HEK293 (cell line): ENCODE data around the gene SLC30A5.

Experiments
- CTCF ChIA-PET: fragments of 350-600 bp; formaldehyde crosslinking; extraction: SDS; loops from one replicate; lab custom pipeline; 2021; ENCODE audit warnings: antibody characterized with exemption; lab: Yijun Ruan, JAX
- POLR2A ChIA-PET: fragments of 300-600 bp; formaldehyde crosslinking; extraction: SDS; loops from one replicate; lab custom pipeline; 2020; ENCODE audit warnings: antibody characterized with exemption, inconsistent platforms; lab: Yijun Ruan, JAX
- H3K27ac ChIP-seq: fragments of 200-500 bp; sonication (Bioruptor generic); 2 replicates; pipeline ENCODE4 v1.5.1; 2014; ENCODE audit warnings: low read depth, low read length, control low read depth, inconsistent platforms; ENCODE audit errors: extremely low read depth
- H3K36me3 ChIP-seq, 2 experiments: fragments of 200-500 bp in 1 of 2; sonication (Bioruptor generic) in 1 of 2; 1 replicate in 1 of 2; 2 replicates in 1 of 2; pipeline ENCODE4 v1.5.1; 2014 to 2017; ENCODE audit warnings: inconsistent platforms in 2 of 2, low read length in 2 of 2; ENCODE audit not compliant: control insufficient read depth in 2 of 2, insufficient read depth in 1 of 2
- H3K4me1 ChIP-seq: fragments of 200-500 bp; sonication (Bioruptor generic); 2 replicates; pipeline ENCODE4 v1.5.1; 2014; ENCODE audit warnings: mild to moderate bottlenecking, low read length, inconsistent platforms; ENCODE audit not compliant: control insufficient read depth, insufficient read depth
- H3K4me3 ChIP-seq: 2 replicates; pipeline ENCODE4 v1.5.1; 2011; ENCODE audit warnings: low read depth, mild to moderate bottlenecking, control low read depth, low read length, moderate library complexity
- H3K9me3 ChIP-seq: fragments of 200-500 bp; sonication (Bioruptor generic); 2 replicates; pipeline ENCODE4 v1.5.1; 2014; ENCODE audit warnings: low read depth, low read length, inconsistent platforms; ENCODE audit not compliant: control insufficient read depth, insufficient read depth
- BCL11A ChIP-seq: fragments of 450-650 bp; formaldehyde crosslinking; IDR thresholded peaks from 2 replicates; pipeline ENCODE4 v1.5.1; 2016; ENCODE audit warnings: low read depth, missing biosample characterization, missing genetic modification characterization
- EGR2 ChIP-seq: fragments of 450-650 bp; formaldehyde crosslinking; IDR thresholded peaks from 2 replicates; pipeline ENCODE4 v1.5.1; 2016; ENCODE audit warnings: low read depth, missing biosample characterization, missing genetic modification characterization
- GLI2 ChIP-seq: fragments of 450-650 bp; formaldehyde crosslinking; IDR thresholded peaks from 2 replicates; pipeline ENCODE4; 2017; ENCODE audit warnings: missing biosample characterization, missing genetic modification characterization, low read depth, borderline replicate concordance
- KLF10 ChIP-seq: fragments of 450-650 bp; IDR thresholded peaks from 2 replicates; pipeline ENCODE4 v1.5.1; 2018; ENCODE audit warnings: missing biosample characterization, mild to moderate bottlenecking, missing genetic modification characterization
- KLF8 ChIP-seq: fragments of 450-650 bp; formaldehyde crosslinking; IDR thresholded peaks from 2 replicates; pipeline ENCODE4 v1.5.1; 2016; ENCODE audit warnings: missing biosample characterization, missing genetic modification characterization
- PRDM1 ChIP-seq: fragments of 450-650 bp; formaldehyde crosslinking; IDR thresholded peaks from 2 replicates; pipeline ENCODE4; 2016; ENCODE audit warnings: missing biosample characterization, missing genetic modification characterization
- YY1 ChIP-seq: fragments of 450-650 bp; formaldehyde crosslinking; IDR thresholded peaks from 2 replicates; pipeline ENCODE4 v1.5.1; 2018; ENCODE audit warnings: missing biosample characterization, missing genetic modification characterization
- ZBTB1 ChIP-seq: fragments of 450-650 bp; formaldehyde crosslinking; IDR thresholded peaks from 2 replicates; pipeline ENCODE4 v1.5.1; 2016; ENCODE audit warnings: missing biosample characterization, missing genetic modification characterization
- ZBTB44 ChIP-seq: fragments of 450-650 bp; IDR thresholded peaks from 2 replicates; pipeline ENCODE4 v1.5.1; 2018; ENCODE audit warnings: missing biosample characterization, mild to moderate bottlenecking, missing genetic modification characterization
- ZFHX2 ChIP-seq: fragments of 450-650 bp; formaldehyde crosslinking; conservative IDR thresholded peaks from 2 replicates; pipeline ENCODE4 v1.5.1; 2016; ENCODE audit warnings: missing biosample characterization, missing genetic modification characterization
- ZFP41 ChIP-seq: fragments of 450-650 bp; formaldehyde crosslinking; IDR thresholded peaks from 2 replicates; pipeline ENCODE4 v1.5.1; 2016; ENCODE audit warnings: missing biosample characterization, missing genetic modification characterization, borderline replicate concordance
- ZFP69B ChIP-seq: fragments of 450-650 bp; formaldehyde crosslinking; IDR thresholded peaks from 2 replicates; pipeline ENCODE4 v1.5.1; 2016; ENCODE audit warnings: missing biosample characterization, missing genetic modification characterization
- ZNF146 ChIP-seq: fragments of 450-650 bp; formaldehyde crosslinking; IDR thresholded peaks from 2 replicates; pipeline ENCODE4 v1.5.1; 2016; ENCODE audit warnings: missing biosample characterization, missing genetic modification characterization
- ZNF19 ChIP-seq: fragments of 450-650 bp; formaldehyde crosslinking; IDR thresholded peaks from 2 replicates; pipeline ENCODE4; 2016; ENCODE audit warnings: missing biosample characterization, missing genetic modification characterization, low read depth
- ZNF211 ChIP-seq: fragments of 450-650 bp; formaldehyde crosslinking; IDR thresholded peaks from 2 replicates; pipeline ENCODE4 v1.5.1; 2016; ENCODE audit warnings: low read depth, missing biosample characterization, missing genetic modification characterization
- ZNF239 ChIP-seq: fragments of 450-650 bp; formaldehyde crosslinking; IDR thresholded peaks from 2 replicates; pipeline ENCODE4 v1.5.1; 2016; ENCODE audit warnings: missing biosample characterization, missing genetic modification characterization
- ZNF350 ChIP-seq: fragments of 450-650 bp; formaldehyde crosslinking; IDR thresholded peaks from 2 replicates; pipeline ENCODE4 v1.5.0; 2017; ENCODE audit warnings: missing biosample characterization, mild to moderate bottlenecking, missing genetic modification characterization
- ZNF501 ChIP-seq: fragments of 450-650 bp; formaldehyde crosslinking; IDR thresholded peaks from 2 replicates; pipeline ENCODE4 v1.5.1; 2016; ENCODE audit warnings: missing biosample characterization, missing genetic modification characterization
- ZNF510 ChIP-seq: fragments of 450-650 bp; formaldehyde crosslinking; IDR thresholded peaks from 2 replicates; pipeline ENCODE4 v1.5.1; 2018; ENCODE audit warnings: mild to moderate bottlenecking, missing genetic modification characterization, missing biosample characterization; ENCODE audit not compliant: insufficient replicate concordance
- ZNF580 ChIP-seq: fragments of 450-650 bp; formaldehyde crosslinking; IDR thresholded peaks from 2 replicates; pipeline ENCODE4 v1.5.1; 2016; ENCODE audit warnings: missing biosample characterization, missing genetic modification characterization
- ZNF596 ChIP-seq: fragments of 450-650 bp; IDR thresholded peaks from 2 replicates; pipeline ENCODE4 v1.5.0; 2018; ENCODE audit warnings: missing biosample characterization, mild to moderate bottlenecking, missing genetic modification characterization, moderate library complexity
- ZNF654 ChIP-seq: fragments of 450-650 bp; formaldehyde crosslinking; IDR thresholded peaks from 2 replicates; pipeline ENCODE4 v1.5.1; 2016; ENCODE audit warnings: low read depth, missing biosample characterization, missing genetic modification characterization
- ZSCAN18 ChIP-seq: fragments of 450-650 bp; formaldehyde crosslinking; IDR thresholded peaks from 2 replicates; pipeline ENCODE4 v1.5.1; 2016; ENCODE audit warnings: missing biosample characterization, missing genetic modification characterization
- ZSCAN4 ChIP-seq: fragments of 450-650 bp; formaldehyde crosslinking; IDR thresholded peaks from 2 replicates; pipeline ENCODE4 v1.5.1; 2017; ENCODE audit warnings: missing biosample characterization, missing genetic modification characterization
- ZXDB ChIP-seq: fragments of 450-650 bp; formaldehyde crosslinking; IDR thresholded peaks from 2 replicates; pipeline ENCODE4 v1.5.1; 2016; ENCODE audit warnings: missing biosample characterization, missing genetic modification characterization
- TF ChIP-seq, protein P1 (sequence below): fragments of 450-650 bp; formaldehyde crosslinking; IDR thresholded peaks from 2 replicates; pipeline ENCODE4 v1.5.1; 2016; ENCODE audit warnings: missing biosample characterization, missing genetic modification characterization

Gene SLC30A5

DNA sequence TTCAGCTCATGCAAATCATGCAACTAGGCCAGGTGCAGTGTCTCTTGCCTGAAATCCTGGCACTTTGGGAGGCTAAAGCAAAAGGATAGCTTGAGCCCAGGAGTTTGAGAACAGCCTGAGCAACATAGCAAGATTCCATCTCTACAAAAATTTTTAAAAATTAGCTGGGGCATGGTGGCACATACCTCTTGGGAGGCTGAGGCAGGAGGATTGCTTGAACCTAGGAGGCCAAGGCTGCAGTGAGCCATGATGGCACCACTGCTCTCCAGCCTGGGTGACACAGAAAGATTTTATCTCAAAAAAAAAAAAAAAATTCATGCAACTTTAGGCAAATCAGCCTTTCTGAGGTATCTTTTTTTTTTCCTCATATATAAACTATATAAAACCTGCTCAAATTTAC lies 37.5 kb downstream of the SLC30A5 start:
- CTCF ChIA-PET = no interaction called here
- H3K9me3 ChIP-seq = no peaks in the 10 kb centered on the region
- no peak overlapping the region for H3K4me3 ChIP-seq
- POLR2A ChIA-PET = no interaction called here
- no peak overlapping the region for H3K27ac ChIP-seq
- TF ChIP-seq BCL11A (no peak), KLF8 (no peak), ZNF350 (no peak), ZBTB44 (no peak), ZNF146 (tag by site-specific recombination) (no peak), ZFP69B (tag by site-specific recombination) (no peak), ZNF510 (no peak), ZNF239 (tag by site-specific recombination) (no peak), ZNF211 (no peak), ZXDB (tag by site-specific recombination) (no peak)
- TF ChIP-seq, protein P1, sequence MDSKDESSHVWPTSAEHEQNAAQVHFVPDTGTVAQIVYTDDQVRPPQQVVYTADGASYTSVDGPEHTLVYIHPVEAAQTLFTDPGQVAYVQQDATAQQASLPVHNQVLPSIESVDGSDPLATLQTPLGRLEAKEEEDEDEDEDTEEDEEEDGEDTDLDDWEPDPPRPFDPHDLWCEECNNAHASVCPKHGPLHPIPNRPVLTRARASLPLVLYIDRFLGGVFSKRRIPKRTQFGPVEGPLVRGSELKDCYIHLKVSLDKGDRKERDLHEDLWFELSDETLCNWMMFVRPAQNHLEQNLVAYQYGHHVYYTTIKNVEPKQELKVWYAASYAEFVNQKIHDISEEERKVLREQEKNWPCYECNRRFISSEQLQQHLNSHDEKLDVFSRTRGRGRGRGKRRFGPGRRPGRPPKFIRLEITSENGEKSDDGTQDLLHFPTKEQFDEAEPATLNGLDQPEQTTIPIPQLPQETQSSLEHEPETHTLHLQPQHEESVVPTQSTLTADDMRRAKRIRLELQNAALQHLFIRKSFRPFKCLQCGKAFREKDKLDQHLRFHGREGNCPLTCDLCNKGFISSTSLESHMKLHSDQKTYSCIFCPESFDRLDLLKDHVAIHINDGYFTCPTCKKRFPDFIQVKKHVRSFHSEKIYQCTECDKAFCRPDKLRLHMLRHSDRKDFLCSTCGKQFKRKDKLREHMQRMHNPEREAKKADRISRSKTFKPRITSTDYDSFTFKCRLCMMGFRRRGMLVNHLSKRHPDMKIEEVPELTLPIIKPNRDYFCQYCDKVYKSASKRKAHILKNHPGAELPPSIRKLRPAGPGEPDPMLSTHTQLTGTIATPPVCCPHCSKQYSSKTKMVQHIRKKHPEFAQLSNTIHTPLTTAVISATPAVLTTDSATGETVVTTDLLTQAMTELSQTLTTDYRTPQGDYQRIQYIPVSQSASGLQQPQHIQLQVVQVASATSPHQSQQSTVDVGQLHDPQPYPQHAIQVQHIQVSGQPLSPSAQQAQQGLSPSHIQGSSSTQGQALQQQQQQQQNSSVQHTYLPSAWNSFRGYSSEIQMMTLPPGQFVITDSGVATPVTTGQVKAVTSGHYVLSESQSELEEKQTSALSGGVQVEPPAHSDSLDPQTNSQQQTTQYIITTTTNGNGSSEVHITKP (tag by site-specific recombination) = no peak
- H3K36me3 ChIP-seq = peaks cover 40 to 42% of the 10 kb centered on the region in 2 experiments
- H3K4me1 ChIP-seq = no peaks in the 10 kb centered on the region

GRCh38 chr5:69134126-69134525 lies 40.3 kb downstream of the SLC30A5 start:
- H3K27ac ChIP-seq = no peak overlapping the region
- ChIA-PET POLR2A (interaction anchor here (0.6 kb wide), 1 partner anchor 200 kb away, joined by 4 read pairs; no protein-coding TSS in a partner anchor), CTCF (no interaction called here)
- H3K4me1 ChIP-seq = no peaks in the 10 kb centered on the region
- TF ChIP-seq ZNF654 (tag by site-specific recombination) (no peak), ZNF501 (tag by site-specific recombination) (no peak), KLF10 (tag by site-specific recombination) (no peak), ZFHX2 (tag by site-specific recombination) (peak; percentile 64; the same call in 1 of the 2 replicates), ZBTB1 (tag by site-specific recombination) (no peak), EGR2 (tag by site-specific recombination) (peak; percentile 86)
- H3K4me3 ChIP-seq = no peak overlapping the region
- peaks cover 21 to 22% of the 10 kb centered on the region in 2 experiments for H3K36me3 ChIP-seq
- no peaks in the 10 kb centered on the region for H3K9me3 ChIP-seq

DNA sequence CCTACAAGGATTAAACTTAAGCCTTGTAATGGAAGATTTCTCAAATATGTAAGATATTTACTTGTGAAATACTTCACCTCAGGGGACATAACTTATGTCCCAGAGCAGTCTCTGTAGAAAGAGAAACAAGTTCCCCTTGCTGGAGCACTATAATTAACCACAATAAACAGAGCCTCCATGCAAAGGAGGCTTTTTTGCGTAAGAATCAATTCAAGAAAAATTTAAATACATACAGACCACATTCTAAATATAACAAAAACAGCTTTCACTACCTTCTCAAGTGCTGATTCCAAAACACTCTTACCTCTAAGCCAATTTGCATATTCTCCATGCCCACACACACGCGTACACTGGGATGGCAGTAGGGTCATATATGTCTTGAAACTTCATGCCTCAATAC lies 42.5 kb downstream of the SLC30A5 start:
- H3K4me3 ChIP-seq = no peak overlapping the region
- no peaks in the 10 kb centered on the region for H3K4me1 ChIP-seq
- H3K27ac ChIP-seq = no peak overlapping the region
- no peaks in the 10 kb centered on the region for H3K9me3 ChIP-seq
- CTCF ChIA-PET = no interaction called here
- H3K36me3 ChIP-seq = peaks cover 2 to 11% of the 10 kb centered on the region in 2 experiments; a peak in 2 of 3 replicates
- POLR2A ChIA-PET = no interaction called here
- TF ChIP-seq PRDM1 (tag by site-specific recombination) (no peak), ZNF596 (tag by site-specific recombination) (no peak), YY1 (tag by site-specific recombination) (no peak), ZSCAN18 (tag by site-specific recombination) (no peak), ZSCAN4 (no peak), ZBTB1 (tag by site-specific recombination) (no peak), GLI2 (no peak), ZNF580 (tag by site-specific recombination) (no peak), ZFP41 (tag by site-specific recombination) (no peak), ZNF19 (tag by site-specific recombination) (no peak)
